Left renal pelvis (tissue), 4 donors: ENCODE measurements around the gene GALR2. TPM values are rescaled to one million over a fixed set of nuclear protein-coding genes. Genes with fewer than 3 reads are reported as not detected.

ENCODE experiments used
- DNase-seq, 4 donors: peaks; one replicate each; pipeline ENCODE4 v3.0.0-alpha.2; 2013; ENCODE audit warnings: low read depth in 4 of 4, low spot score in 3 of 4
- polyA plus RNA-seq, 4 donors: library from polyadenylated mRNA; unstranded; fragments of 120-200 nt; gene quantifications; one replicate each; pipeline ENCODE4 v1.2.1, GENCODE V29; 2013; ENCODE audit not compliant: insufficient read length in 4 of 4

The GALR2 gene
- polyA plus RNA-seq, 4 donors = 0.37 to 0.43 TPM; not detected in 2

DNA sequence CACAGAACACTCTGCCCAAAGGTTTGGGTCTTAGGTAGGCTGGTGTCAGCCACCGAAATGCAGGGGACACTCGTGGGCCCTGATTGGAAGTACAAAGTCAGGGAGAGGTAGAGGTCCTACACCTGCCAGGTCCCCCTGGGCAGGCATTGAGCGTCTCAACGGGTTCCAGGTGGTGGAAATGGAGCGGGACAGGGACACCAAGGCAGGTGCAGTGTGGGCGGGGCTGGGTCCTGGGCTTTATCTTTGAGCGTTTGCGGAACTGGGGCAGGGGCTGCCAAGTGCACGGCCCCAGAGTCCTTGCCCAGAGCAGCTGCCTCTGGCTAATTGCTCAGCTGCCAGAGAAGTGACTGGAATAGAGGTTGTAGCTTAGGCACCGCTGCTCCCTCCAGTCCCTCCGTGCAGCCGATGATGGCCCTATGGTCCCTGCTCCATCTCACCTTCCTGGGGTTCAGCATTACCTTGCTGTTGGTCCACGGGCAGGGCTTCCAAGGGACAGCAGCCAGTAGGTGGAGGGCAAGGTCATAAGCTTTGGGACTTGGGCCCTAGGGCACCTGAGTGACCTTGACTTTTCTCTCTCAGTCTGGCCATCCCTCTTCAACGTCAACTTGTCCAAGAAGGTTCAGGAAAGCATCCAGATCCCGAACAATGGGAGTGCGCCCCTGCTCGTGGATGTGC, 4.4 kb downstream of the GALR2 start, which contains the start of gene ZACN:
Gene ZACN (plus strand): TSS at position 323 of the 675 bp plus-strand sequence. CDS start 83 bp downstream, at position 406.
- DNase-seq = no peak

DNA sequence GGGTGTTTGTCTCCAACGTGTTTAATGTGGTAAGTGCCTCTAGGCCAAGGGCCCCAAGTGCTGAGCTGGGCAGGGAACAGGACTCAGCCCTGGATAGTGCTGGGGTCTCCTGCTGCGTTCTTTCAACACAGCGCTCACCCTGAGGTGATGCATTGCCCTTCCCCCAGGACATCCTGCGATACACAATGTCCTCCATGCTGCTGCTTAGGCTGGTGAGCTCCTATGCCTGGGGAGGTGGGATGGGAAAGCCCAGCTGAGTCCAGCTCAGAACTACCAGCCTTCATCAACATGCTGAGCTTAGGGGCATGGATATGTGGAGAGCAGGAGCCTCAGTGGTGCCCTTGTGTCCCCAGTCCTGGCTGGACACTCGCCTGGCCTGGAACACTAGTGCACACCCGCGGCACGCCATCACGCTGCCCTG, 5.0 kb downstream of the GALR2 start:
- no peak for DNase-seq

DNA sequence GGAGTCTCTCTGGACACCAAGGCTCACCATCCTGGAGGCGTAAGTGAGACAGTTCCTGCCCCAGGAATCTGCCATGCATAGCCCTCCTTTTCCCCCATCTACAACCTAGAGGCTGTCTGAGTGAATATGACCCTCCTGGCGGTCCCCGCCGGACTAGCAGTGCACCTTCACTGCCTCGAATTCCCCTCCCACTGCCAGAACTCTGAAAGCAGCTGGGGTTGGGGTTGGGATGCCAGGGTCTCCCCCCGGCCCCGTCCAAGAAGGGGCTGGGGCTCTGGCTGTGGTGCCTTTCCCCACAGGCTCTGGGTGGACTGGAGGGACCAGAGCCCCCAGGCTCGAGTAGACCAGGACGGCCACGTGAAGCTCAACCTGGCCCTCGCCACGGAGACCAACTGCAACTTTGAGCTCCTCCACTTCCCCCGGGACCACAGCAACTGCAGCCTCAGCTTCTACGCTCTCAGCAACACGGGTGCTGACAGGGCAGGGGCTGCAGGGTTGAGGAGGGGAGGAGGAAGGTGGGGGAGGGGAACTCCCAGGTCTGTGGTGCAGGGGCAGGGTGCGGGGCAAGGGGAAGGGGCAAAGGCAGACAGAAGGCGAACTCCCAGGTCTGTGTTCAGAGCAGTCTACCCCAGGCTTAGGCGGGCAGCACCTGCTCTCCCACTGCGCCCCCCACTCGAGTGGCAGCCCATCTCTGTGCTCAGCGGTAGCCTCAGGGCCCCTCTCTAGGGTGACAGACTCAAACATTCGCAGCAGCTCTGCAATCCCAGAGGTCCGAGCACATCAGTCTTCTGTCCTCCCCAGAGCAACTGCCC, 5.6 kb downstream of the GALR2 start:
- DNase-seq = no peak

DNA sequence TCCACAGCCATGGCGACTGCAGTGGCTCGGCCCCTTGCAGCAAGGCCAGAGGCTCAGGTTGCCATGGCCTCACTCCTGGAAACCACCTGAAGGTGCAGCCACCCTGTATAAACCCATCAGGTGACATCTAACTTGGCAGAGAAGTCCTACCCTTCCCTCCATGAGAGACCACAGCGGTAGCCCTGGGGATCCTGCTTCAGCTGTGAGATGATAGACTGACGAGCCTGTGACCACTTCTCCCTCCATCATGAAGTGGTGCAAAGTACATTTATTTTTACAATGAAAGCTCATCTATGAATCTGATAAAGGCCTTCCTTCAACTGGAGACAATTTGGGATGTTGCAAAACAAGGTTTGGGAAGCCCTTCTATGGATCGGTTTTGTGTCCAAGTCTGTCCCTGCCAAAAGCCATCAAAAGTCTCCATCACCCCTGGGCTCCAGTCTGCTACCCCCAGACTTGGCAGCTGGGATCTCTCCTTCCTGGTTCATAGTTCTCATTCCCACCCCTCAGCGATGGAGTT, 6.2 kb downstream of the GALR2 start:
- DNase-seq = no peak

DNA sequence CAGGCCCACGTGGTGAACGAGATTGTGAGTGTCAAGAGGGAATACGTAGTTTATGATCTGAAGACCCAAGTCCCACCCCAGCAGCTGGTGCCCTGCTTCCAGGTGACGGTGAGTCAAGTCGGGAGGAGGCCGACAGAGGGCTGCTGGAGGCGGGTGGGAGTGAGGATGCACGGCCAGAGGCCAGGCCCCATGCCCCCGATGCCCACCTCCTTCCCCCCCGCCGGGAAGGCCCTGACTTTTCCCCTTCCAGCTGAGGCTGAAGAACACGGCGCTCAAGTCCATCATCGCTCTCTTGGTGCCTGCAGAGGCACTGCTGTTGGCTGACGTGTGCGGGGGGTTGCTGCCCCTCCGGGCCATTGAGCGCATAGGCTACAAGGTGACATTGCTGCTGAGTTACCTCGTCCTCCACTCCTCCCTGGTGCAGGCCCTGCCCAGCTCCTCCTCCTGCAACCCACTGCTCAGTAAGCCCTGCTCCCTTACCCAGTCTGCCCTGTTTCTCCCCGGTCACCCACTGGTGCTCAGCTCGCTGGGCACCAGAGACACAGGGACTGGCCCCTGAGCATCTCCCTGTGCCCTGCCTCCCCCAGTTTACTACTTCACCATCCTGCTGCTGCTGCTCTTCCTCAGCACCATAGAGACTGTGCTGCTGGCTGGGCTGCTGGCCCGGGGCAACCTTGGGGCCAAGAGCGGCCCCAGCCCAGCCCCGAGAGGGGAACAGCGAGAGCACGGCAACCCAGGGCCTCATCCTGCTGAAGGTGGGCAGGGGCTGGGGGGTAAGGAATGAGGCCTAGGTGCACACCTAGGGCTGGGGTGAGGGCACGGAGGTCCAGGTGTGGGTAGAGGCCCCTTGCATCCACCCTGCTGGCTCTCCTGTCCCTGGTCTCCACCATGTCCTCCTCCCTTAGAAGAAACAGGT, 7.0 kb downstream of the GALR2 start:
- DNase-seq = no peak

DNA sequence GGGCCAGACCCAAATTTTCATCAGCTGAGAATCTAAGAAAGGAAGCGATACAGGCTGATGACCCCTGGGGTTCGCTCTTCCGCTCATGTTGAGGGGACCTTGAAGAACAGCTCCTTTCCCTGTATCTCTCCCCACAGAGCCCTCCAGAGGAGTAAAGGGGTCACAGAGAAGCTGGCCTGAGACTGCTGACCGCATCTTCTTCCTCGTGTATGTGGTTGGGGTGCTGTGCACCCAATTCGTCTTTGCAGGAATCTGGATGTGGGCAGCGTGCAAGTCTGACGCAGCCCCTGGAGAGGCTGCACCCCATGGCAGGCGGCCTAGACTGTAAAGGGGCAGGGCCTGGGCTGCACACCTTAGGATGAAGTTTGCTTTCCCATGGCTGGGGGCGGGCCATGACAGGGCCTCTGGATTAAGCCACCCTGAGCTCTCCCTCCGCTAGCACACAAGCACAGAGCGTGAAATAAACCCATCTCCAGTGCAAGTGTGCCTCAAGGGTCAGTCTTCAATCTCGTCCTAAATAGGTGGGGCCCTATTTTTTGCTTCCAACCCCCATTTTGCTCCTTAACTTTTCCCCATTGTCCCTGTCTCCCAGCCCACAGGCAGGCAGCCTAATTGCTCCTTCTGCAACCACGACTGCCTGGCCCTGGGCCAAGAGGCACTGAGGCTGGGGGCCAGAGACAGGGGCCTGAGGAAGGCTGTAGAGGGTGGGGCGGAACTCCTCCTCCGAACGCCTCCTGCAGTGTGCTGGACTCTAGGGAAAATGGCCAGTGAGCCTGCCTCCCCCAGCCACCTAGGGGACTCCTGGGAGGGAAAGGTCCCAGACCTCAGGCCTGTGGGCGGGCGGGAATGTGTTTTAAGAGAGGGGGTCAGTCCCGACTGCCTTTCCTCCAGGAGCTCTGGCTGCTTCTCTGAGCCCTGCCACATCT, 8.0 kb downstream of the GALR2 start:
- DNase-seq = no peak

DNA sequence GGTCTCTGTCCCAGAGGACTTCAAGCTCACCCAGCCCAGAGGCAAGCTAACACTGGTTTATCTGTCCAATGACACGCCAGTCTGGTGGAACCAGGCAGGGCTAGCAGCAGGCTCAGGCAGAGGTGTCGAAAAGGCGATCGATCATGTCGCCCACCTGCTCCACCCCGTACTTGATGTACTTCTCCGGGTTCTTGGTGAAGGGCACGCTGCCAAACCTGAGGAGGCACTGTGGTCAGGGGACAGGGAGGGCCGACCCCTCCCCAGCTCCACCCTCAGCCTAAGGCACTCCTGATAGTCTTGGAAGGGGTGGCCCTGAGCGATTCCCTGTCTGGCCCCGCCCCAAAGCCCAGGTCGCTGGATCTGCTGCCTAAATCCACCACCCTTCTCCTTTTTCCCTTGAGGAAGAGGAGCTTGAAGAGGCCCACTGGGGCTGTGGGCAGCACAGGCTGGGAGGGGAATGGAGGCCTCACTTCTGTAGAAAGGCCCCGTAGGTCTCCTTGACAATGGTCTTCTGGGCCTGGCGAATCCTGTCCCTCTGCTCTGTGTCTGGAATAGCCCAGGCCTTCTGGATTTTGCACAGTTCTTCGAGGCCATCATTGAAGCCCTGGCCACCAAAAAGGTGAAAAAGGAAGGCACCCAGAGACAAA, 9.1 kb downstream of the GALR2 start:
- no peak for DNase-seq

DNA sequence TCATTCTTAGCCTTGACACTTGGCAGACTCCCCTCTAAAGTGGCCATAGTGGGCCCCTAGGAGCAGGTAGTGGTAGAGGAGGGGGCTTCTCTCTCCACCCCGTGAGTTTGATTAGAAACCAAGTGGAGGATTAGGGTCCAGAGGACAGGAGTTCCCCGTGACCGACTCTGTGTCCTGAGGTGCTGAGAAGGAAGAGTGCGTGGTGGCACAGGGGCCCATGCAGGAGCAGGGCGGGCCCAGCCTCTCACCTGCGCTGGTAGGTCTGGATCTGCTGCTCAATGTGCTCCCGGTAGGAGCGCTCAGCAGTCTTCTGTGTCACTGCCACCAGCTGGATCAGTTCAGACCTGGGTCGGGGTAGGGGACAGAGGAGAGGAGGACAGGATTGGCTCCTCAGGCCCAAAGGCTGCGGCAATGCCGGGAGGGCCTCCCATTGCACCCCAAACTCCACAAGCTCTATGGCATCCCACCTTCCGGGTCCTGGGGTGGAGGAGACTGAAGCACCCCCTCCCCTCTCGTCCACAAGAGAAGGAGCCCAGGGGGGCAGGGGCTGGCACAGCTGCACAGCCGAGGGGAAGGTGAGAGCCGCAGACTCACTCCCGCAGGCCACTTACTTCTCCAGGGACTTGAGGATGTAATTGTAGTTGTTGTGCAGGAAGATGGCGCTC, 10.6 kb downstream of the GALR2 start:
- DNase-seq = no peak

DNA sequence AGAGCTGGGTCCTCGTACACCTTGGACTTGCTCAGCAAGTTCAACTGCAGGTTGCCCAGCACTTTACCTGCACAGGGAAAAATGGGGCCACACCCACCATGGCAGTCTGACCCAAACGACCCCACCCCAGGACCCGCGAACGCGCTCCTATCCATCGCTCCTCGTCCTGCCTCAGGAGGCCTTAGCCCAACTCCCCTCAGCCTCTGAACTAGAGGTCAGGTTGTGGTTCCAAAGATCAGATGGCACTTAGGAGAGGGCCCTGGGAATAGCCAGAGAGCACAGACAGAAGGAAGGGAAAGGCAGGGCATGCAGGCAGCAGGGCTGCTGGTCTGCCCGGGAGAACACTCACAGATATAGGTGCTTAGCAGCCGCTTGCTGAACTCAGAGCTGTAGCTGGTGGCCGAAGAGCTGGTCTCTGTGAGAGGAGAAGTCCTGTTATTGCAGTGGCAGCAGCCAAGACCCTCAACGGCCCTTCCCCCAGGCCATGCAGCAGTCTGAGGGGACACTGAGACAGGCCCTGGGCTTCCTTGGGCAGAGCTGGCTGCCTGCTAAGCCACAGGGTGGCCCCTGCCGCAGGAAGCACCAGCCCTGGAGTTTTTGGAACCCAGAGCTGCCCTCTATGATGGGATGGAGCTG, 11.3 kb downstream of the GALR2 start:
- DNase-seq = no peak

DNA sequence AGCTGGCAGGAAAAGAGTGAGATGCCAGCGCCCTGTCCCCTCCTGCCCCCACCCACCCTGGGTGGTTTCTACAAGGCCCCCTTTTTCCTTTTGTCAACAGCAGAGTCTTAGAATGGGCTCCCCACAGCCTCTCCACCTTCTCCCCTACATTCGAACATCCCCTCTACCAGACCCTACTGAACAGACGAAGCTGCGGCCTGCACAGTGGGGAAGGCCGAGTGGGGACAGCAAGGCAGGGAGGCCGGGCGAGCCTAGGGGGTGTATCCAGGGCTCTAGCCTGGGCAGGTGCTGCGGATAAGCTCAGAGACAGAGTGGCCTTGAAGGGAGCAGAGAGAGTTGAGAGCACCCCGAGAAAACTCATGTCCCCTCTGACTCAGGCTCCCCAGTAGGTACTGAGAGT, 11.8 kb downstream of the GALR2 start:
- DNase-seq = no peak

DNA sequence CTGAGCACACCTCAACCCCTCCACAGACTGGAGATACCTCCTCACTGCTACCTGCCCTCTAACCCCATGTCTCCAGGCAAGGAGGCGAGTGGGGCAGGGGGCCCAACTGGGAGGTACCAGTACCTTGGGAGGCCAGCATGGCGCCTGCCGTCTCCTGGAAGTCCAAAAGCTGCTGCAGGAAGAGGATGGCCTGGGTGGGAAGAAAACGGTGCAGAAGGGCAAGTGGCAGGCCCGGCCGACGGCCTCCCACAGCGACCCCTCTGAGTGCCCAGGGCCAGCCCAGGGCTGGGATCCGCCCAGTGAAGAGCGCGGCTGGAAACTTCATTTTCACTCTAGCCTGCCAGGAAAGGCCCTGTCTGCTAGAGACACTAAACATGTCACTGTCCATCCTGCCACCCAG, 12.9 kb downstream of the GALR2 start:
- DNase-seq = no peak

DNA sequence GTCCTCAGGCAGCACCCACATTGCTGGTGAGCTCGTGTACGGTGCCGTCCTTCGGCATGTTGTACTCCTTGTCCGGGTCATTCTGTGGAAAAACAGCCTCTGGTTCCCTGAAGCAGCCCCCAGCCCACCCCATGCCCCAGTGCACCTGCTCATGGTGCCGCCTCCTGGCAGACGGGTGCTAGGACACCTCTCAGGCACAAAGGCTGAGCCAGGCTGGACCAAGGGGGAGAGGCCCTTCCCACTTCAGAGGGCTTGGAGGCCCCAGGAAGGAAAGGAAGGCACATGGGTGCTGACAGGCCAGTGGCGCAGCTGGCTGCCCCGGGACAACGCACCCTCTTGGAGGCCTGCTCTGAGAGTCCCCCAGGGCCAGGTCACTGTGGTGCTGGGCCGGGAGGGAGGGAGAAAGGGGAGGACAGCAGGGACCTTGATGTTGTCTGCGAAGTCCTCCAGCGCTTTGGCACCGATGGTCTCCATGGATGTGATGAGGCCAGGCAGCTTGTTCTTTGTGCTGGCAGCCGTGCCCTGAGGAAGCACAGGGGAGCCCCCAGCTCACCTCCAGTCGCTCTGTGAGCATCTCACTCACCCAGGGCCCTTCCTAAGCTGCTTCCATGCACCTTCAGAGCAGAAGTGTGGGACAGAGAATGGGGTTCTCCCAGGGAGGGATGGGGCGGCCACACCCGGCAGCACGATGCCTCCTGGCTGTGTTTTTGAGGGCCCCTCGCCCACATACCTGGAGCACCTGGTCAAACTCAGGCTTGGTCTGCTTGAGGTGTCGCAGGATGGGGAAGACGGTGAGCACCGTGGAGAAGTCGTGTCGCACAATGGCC, 13.7 kb downstream of the GALR2 start:
- DNase-seq = no peak

DNA sequence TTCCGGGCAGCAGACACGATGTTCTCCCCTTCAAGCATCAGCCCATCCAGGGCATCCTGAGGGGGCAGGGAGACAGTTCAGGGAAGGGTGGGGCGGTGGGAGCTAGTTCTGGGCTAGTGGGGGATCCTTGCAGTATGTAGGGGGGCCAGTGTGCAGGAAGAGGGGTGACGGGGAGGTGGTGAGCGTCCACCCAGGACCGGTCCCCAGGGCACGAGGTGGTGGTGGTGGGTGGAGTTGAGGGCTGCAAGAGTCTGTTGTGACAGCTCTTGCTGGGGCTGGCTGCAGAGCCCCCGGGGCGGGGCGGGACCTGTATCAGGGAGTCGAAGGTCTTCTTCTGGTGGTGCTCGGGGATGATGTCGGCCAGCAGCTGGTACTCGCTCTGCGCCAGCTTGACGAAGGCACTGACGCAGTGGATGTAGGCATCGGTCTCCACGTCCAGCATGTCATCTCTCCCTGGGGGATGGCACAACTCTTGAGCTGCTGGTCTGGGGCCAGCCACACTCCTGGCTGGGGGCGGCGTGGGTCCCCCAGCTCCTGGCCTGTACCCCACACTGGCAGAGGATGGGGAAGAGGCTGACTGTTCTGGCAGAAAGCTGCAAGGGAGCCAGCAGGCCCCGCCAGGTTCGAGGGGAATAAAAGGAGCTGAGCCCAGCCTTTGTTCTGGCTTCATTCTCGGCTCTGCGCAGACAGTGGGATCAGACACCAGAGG, 14.4 kb downstream of the GALR2 start:
- no peak for DNase-seq

DNA sequence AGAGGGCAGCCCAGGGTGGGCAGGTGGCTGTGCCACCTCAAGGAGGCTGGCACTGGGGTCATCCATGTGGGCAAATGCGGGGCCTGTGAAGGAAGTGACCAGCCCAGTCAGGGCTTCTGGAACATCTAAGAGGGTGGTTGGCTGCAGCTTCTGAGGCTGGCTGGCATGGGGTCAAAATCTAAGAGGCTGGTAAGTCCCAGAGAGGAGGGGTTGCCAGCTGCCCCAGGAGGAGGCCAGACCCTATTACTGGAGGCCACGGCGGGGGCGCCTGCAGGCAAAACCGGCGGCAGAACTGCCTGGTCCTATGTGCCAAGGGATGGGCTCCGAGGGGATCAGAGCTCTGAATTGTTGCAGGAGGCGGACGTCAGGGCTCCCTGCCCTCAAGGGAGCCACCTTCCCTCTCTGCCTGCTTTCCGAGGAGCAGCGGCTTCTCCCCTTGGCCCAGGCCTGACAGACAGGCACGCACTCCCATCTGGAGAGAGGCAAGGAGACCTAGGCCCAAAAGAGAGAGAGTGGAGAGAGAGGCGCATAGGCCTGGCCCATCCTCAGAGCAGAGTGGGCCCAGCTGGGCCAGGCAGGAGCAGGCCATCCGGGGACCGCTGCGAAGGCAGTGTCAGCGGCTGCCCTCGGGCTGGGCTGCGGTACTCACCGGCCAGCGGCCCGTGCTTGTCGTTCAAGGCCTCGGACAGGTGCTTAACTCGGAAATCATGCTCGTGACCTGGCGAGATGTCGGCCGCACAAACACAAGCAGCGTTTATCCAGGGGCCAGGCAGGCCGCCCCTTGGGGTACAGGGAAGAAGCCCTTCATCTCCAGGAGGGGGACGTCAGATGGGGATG, 15.3 kb downstream of the GALR2 start:
- no peak for DNase-seq

DNA sequence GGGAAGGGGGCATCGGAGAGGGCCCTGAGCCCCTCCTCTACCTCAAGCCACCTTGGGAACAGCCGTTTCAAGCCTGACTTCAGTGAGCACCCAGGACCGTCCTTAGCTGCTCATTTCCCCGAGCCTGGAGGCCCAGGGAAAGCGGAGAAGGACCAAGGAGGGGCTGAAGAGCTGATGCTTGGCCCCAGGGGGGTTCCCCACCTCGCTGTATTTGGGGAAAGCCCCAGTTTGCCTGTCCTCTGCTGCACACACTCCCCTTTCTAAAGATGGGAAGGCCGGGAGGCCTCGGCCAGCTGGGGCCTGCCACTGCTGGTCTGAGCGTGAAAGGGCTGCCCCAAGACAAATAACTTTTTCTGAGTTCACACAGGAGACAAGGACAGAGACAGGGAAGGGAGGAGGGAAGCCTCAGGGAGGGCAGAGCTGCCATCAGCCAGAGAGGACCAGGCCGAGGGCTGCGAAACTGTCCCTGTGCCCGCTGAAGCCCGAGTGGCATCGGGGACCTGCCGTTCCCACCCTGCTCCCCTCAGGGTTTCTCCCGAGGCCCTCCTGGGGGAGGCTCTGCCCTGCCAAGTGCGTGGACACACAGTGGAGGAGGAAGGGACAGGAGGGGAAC, 16.0 kb downstream of the GALR2 start:
- no peak for DNase-seq
